Aorta (tissue), 5 donors: ENCODE measurements around the gene CARS2. TPM values are rescaled to one million over a fixed set of nuclear protein-coding genes. Genes with fewer than 3 reads are reported as not detected.

Source experiments
- ATAC-seq: fragments of 200-7000 bp; cut with Tn5 transposase; one replicate; pipeline ENCODE4 v1.9.1; 2022; ENCODE audit warnings: moderate library complexity; ENCODE audit not compliant: low FRiP score
- DNase-seq, 2 donors: peaks; one replicate each; pipeline ENCODE4 v3.0.0-alpha.2; 2020
- H3K27ac ChIP-seq, 2 donors: one replicate each; pipeline ENCODE4 v1.5.1; 2013; ENCODE audit warnings: low read length in 2 of 2, mild to moderate bottlenecking in 2 of 2, moderate library complexity in 2 of 2, control low read depth in 1 of 2, inconsistent platforms in 1 of 2, low read depth in 1 of 2
- H3K27me3 ChIP-seq, 2 donors: one replicate each; pipeline ENCODE4 v1.6.1; 2013; ENCODE audit warnings: control low read depth in 1 of 2, low read length in 1 of 2, mild to moderate bottlenecking in 1 of 2, moderate library complexity in 1 of 2; ENCODE audit not compliant: insufficient read depth in 2 of 2, control insufficient read depth in 1 of 2
- H3K36me3 ChIP-seq, 2 donors: one replicate each; pipeline ENCODE4 v1.6.1; 2013; ENCODE audit warnings: control low read depth in 1 of 2, low read length in 1 of 2, mild to moderate bottlenecking in 1 of 2; ENCODE audit not compliant: insufficient read depth in 2 of 2, control insufficient read depth in 1 of 2
- H3K4me1 ChIP-seq, 2 donors: one replicate each; pipeline ENCODE4 v1.6.1; 2013; ENCODE audit warnings: low read length in 2 of 2, control low read depth in 1 of 2, mild to moderate bottlenecking in 1 of 2, moderate library complexity in 1 of 2; ENCODE audit not compliant: insufficient read depth in 2 of 2, control insufficient read depth in 1 of 2
- H3K4me3 ChIP-seq, 2 donors: one replicate each; pipeline ENCODE4 v1.5.1; 2013; ENCODE audit warnings: low read length in 2 of 2, control low read depth in 1 of 2, mild to moderate bottlenecking in 1 of 2
- H3K9me3 ChIP-seq: one replicate; pipeline ENCODE4 v1.6.1; 2013; ENCODE audit warnings: mild to moderate bottlenecking, low read length; ENCODE audit not compliant: control insufficient read depth
- WGBS, 2 donors: extraction: QIAGEN DNeasy Blood & Tissue Kit; methylation state at CpG; one replicate each; pipeline ENCODE4 v1.1.7; 2013; 5-methylcytosine and 5-hydroxymethylcytosine counted together
- intact Hi-C, 2 donors: fragments of 100-400 bp; cut with DNase I; formaldehyde crosslinking; loops; one replicate each; pipeline versions ENCODE4 v1.14.2 to v1.15.0; 2022
- polyA plus RNA-seq, 2 donors: library from polyadenylated mRNA; stranded (reverse); fragments of 200-250 nt; gene quantifications; one replicate each; pipeline ENCODE4 v1.2.3, GENCODE V29; 2013
- total RNA-seq, 2 donors: library from RNA; stranded (reverse); fragmentation: NEBNext Ultra II Directional; extraction: Animal tissue kit (Norgen Biotek cat#: 25700); gene quantifications; one replicate each; pipeline ENCODE4 v1.2.1, GENCODE V29; 2021
- donor health status: healthy with polysubstance abuse.
- donor health status: Bipolar disorder and iron deficiency.
- donor health status: DM: no; HTN: no; CAD: no.
- donor health status: DM: no; HTN: no; CAD: no.
- donor health status: DM: yes; HTN: yes; CAD: no.

CARS2 gene
- total and polyA plus RNA-seq, 4 donors: 38.3 to 125 (median 56.4) TPM

DNA sequence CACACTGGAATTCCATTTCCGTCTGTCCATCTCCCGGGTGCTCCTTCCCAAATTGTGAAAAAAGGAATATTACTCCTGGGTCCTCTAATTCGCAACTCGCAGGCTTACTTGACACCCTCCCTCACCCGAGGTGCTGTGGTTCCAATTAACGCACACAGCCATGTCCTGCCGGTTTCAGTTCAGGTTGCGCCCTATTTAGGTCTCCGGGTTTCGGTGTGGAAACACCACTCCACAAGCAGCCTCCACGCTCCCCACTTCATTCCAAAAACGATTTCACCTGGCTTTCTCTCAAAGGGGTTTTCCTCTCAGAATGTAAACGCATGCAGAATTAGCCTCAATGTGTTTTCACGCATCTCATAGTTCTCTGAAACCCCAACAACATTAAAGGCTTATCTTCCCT lies 52.6 kb downstream of the CARS2 start:
- ATAC-seq: no peak
- Histone ChIP-seq H3K4me1 (no peaks in the 10 kb centered on the region), H3K27me3 (no peaks in the 10 kb centered on the region), H3K4me3 (no peak overlapping the region), H3K36me3 (peaks cover 0 to 7% of the 10 kb centered on the region in 2 donors), H3K27ac (no peak overlapping the region), H3K9me3 (no peaks in the 10 kb centered on the region)
- intact Hi-C loops: no loop called here
- DNase-seq: no peak
- WGBS, 2 donors: 86 to 87% methylated on average over 14 of the region's 14 CpGs

DNA sequence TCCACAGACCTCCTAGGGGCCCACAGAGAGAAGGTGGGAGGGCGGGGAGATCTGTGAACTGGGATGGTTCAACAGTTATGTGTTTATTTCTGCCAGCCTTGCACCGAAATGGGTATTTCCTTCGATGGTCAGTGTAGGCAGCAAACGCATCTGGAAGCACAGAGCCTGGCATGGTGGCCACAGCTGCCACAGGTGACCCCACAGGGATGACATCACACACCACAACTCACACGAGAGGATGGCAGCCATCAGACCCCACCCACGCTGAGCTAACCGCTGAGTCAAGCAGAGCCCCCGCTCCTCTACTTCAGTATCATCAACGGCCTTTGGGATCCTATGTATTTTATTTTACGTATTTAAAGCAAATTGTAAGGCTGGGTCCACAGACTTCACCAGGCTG lies 53.2 kb downstream of the CARS2 start:
- Histone ChIP-seq H3K27me3 (no peaks in the 10 kb centered on the region), H3K9me3 (no peaks in the 10 kb centered on the region), H3K4me3 (no peak overlapping the region), H3K4me1 (no peaks in the 10 kb centered on the region), H3K27ac (no peak overlapping the region), H3K36me3 (peaks cover 0 to 7% of the 10 kb centered on the region in 2 donors)
- ATAC-seq (no peak), DNase-seq (no peak)
- 83 to 89% methylated on average over 10 of the region's 10 CpGs for WGBS, 2 donors
- intact Hi-C loops: no loop called here

DNA sequence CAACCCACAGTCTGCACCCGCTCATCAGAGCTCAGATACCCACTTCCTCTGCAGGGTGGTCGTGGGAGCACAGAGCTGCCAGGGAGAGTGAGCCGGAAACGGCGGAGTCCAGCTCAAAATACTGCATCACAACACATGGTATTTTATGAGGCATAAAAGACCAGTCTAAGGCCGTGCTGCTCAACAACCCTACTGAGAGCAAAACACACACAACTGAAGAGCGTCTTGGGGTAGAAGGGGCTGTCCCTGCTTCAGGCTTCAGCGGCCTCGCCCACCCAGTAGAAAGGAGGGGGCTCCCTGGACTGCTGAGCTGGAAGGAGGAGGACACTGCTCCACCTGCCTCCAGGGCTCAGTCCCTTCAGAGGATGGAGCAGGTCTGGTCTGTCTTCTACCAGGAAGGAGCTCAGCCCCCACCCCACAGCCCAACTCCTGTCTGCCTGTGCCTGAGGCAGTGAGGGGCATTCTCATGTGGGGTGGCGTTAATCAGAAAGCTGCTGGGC lies 53.6 kb downstream of the CARS2 start:
- H3K4me1 ChIP-seq: no peaks in the 10 kb centered on the region
- H3K9me3 ChIP-seq: no peaks in the 10 kb centered on the region
- intact Hi-C loops: no loop called here
- ATAC-seq (no peak), DNase-seq (peak in 1 of 2 donors; percentile 43)
- H3K4me3 ChIP-seq: no peak overlapping the region
- H3K27me3 ChIP-seq: no peaks in the 10 kb centered on the region
- H3K27ac ChIP-seq: no peak overlapping the region
- peaks cover 0 to 7% of the 10 kb centered on the region in 2 donors for H3K36me3 ChIP-seq
- WGBS, 2 donors: 87 to 89% methylated on average over 10 of the region's 10 CpGs

DNA sequence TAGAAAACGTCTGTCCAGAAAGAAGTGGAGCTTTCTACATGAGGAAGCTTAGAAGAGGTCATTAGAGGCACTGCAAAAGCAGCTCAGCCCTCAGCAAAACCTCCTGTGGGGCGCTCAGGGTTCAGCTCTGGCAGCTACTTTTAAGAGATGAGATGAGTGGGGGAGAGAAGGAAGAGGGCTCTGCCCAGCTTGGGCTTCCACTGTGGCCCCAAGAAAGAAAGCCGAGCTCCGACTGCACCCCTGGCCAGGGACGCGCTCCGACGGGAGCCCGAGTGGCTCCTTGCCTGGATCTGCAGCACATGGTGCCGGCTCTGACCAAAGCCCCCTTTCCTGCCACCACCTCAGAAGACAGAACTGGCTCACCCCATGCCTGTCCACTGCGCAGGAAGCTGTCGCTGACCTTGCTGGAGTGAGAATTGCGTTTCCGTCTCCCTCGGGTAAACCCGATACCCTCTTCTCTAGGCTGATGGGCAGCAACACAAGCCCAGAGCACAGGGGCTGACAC lies 54.1 kb downstream of the CARS2 start:
- no peak for ATAC-seq
- Histone ChIP-seq H3K4me3 (no peak overlapping the region), H3K27me3 (no peaks in the 10 kb centered on the region), H3K9me3 (no peaks in the 10 kb centered on the region), H3K36me3 (peaks cover 0 to 5% of the 10 kb centered on the region in 2 donors), H3K4me1 (no peaks in the 10 kb centered on the region), H3K27ac (no peak overlapping the region)
- 92 to 93% methylated on average over 16 of the region's 16 CpGs for WGBS, 2 donors
- intact Hi-C loops: no loop called here
- no peak for DNase-seq

DNA sequence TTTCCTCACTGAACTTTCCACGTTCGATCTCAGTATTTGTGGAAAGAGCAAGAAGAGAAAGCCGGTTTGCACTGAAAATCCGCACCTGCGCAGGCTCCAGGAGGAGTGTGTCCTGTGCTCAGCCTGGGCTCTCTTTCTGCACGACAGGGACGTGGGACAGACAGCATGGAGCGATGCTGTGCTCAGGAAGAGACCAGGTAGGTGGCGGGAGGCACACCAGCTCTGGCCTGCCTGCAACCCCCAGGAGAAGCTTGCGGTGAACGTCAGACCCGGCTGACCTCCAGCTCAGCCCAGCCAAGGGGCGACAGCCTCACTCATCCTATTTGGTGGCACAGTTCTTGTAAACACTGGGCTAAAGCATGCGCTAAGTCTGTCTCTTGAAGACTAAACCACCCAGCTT lies 54.6 kb downstream of the CARS2 start:
- DNase-seq: no peak

DNA sequence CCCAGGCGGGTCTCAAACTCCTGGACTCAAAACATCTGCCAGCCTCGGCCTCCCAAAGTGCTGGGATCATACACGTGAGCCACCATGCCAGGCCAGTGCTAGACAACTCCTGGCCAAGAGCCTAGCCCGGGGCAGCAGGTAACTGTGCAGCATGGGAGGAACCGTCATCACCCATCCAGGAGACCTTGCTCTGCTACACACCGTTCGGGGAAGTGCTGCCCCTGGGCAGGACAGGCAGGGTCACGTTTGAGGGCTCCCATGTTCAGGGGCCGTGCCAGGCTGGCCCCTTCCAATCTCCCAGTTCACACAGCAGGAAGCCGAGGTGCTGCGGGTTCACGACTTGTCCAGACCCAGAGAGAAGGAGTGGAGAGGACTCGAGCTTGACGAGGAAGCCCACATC lies 55.5 kb downstream of the CARS2 start:
- intact Hi-C loops: no loop called here
- Histone ChIP-seq H3K27ac (no peak overlapping the region), H3K9me3 (no peaks in the 10 kb centered on the region), H3K36me3 (peaks cover 0 to 5% of the 10 kb centered on the region in 2 donors), H3K4me1 (no peaks in the 10 kb centered on the region), H3K4me3 (no peak overlapping the region), H3K27me3 (no peaks in the 10 kb centered on the region)
- DNase-seq (peak in 1 of 2 donors; percentile 62), ATAC-seq (no peak)
- whole genome bisulfite sequencing, 2 donors: 88 to 90% methylated on average over 14 of the region's 14 CpGs

More for the DNA sequence above, 54.6 kb downstream of the CARS2 start:
- Histone ChIP-seq H3K4me3 (no peak overlapping the region), H3K4me1 (no peaks in the 10 kb centered on the region), H3K27ac (no peak overlapping the region), H3K36me3 (peaks cover 0 to 5% of the 10 kb centered on the region in 2 donors), H3K9me3 (no peaks in the 10 kb centered on the region), H3K27me3 (no peaks in the 10 kb centered on the region)
- intact Hi-C loops: no loop called here
- no peak for ATAC-seq
- 89 to 93% methylated on average over 14 of the region's 14 CpGs for WGBS, 2 donors

DNA sequence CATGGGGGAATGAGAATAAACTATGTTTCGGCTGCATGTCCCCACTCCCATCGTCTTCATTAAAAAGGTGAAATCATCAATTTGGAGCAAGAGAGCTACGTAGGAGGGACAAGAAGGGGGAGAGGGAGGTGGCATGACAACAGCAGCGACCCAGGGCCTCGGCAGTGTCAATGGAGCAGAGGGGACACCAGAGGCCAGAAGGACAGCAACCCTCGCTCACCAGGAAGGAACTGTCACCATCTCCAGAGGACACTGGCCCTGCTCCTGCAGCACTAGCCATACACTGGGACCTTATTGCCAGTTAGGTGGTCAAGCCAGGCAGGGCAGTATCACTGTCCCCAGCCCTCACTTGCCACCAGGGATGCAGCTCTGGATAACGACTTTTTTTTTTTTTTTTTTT lies 56.4 kb downstream of the CARS2 start:
- H3K4me3 ChIP-seq: no peak overlapping the region
- H3K36me3 ChIP-seq: peaks cover 0 to 5% of the 10 kb centered on the region in 2 donors
- intact Hi-C loops: no loop called here
- H3K9me3 ChIP-seq: no peaks in the 10 kb centered on the region
- DNase-seq (peak in 1 of 2 donors; percentile 45), ATAC-seq (no peak)
- H3K27ac ChIP-seq: no peak overlapping the region
- no peaks in the 10 kb centered on the region for H3K27me3 ChIP-seq
- WGBS, 2 donors: 79 to 87% methylated on average over 7 of the region's 7 CpGs
- no peaks in the 10 kb centered on the region for H3K4me1 ChIP-seq

DNA sequence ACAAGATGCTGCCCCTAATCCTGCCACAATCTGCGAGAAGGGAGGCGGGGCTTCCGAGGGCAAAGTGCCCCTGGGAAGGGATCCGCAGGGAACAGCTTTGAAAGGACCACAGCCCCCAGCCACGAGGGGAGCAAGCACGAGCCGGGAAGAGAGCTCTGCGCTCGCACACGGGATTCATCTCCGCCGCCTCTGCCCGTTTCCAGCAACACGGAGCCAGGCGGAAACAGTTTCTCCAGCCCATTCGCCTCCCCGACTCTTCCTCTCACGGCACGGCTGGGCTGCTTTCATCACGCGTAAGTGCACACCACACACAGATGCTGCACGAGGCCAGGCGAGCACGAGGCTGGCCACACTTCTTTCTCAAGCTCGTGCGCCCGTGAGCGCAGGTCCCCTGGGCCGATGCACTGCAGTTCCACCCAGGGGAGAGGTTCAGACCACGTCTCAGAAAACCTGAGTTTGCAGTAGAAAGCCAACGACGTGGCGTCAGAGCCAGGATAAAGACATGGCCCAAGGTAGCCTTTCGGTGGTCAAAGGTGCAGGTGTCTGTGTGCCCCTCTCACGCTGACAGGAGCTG lies 57.0 kb downstream of the CARS2 start:
- ATAC-seq (no peak), DNase-seq (peak in 1 of 2 donors; percentile 67)
- no peak overlapping the region for H3K27ac ChIP-seq
- intact Hi-C loops: no loop called here
- H3K4me1 ChIP-seq: no peaks in the 10 kb centered on the region
- no peaks in the 10 kb centered on the region for H3K27me3 ChIP-seq
- H3K36me3 ChIP-seq: peaks cover 0 to 5% of the 10 kb centered on the region in 2 donors
- H3K4me3 ChIP-seq: no peak overlapping the region
- WGBS, 2 donors: 87 to 89% methylated on average over 35 of the region's 35 CpGs
- H3K9me3 ChIP-seq: no peaks in the 10 kb centered on the region

DNA sequence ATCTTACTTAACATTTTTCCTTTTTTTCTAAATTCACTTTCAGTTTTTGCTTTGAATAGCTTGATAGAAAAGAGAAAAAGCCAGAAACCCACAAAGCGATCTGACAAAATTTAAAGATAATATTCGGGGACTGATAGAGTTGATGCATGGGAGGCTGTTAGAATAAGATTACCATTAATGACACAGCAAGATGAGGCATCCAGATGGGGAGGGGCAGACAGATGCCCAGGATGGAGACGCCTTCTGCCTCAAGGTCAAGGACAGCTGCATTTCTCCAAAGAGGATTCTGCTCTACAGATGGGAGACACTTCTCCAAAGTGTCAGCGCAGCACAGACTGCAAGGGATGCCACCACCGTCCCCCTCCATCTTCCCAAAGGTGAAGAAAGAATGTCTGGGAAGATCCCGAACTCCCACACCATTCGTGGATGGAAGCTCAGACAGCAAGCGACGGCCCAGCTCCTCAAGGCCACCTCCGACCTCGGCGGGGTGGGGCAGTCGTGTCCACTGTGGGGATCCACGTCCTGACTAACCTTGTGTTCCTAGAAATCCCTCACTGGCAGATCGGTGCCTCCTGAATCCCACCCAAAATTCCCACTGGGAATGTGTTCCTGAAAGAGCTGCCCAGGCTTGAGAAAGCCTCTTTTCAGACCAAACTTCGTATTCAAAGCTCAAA lies 57.6 kb downstream of the CARS2 start:
- intact Hi-C loops: no loop called here
- ATAC-seq (no peak), DNase-seq (peak in 1 of 2 donors; percentile 66)
- no peaks in the 10 kb centered on the region for H3K9me3 ChIP-seq
- H3K27ac ChIP-seq: no peak overlapping the region
- no peaks in the 10 kb centered on the region for H3K27me3 ChIP-seq
- H3K4me1 ChIP-seq: no peaks in the 10 kb centered on the region
- WGBS, 2 donors: 85 to 90% methylated on average over 16 of the region's 16 CpGs
- H3K4me3 ChIP-seq: no peak overlapping the region
- peaks cover 0 to 7% of the 10 kb centered on the region in 2 donors for H3K36me3 ChIP-seq
